PC-3 (cell line): ENCODE results near the gene ATP6AP1.

ENCODE experiments used
- CTCF ChIP-seq: fragments of 300-600 bp; sonication (generic); conservative IDR thresholded peaks from 2 replicates; pipeline ENCODE4 v1.5.1; 2017; ENCODE audit warnings: antibody characterized with exemption, low read depth, mild to moderate bottlenecking, low read length
- EZH2 ChIP-seq: fragments of 300-600 bp; sonication (generic); IDR thresholded peaks from one replicate; pipeline ENCODE4 v1.6.1; 2017; ENCODE audit warnings: antibody characterized with exemption, mild to moderate bottlenecking, low read length; ENCODE audit not compliant: unreplicated experiment
- EZH2phosphoT487 ChIP-seq: fragments of 300-600 bp; sonication (generic); IDR thresholded peaks from 2 replicates; pipeline ENCODE4 v1.6.1; 2018; ENCODE audit warnings: mild to moderate bottlenecking, antibody characterized with exemption, low read length, borderline replicate concordance

- TF ChIP-seq EZH2phosphoT487 (no peak), CTCF (no peak), EZH2 (no peak)
These were observed 17.3 kb downstream of the ATP6AP1 start for GRCh38 chrX:154445776-154446175.
